ENCODE data around the gene KLK4. TPM values are rescaled to one million over a fixed set of nuclear protein-coding genes. Genes with fewer than 3 reads are reported as not detected.

Gene KLK4
- total and polyA plus RNA-seq, 9 of the 15 experiments (the other 6 are each of a cell fraction or from before 2014, with no cell fraction given): not detected

DNA sequence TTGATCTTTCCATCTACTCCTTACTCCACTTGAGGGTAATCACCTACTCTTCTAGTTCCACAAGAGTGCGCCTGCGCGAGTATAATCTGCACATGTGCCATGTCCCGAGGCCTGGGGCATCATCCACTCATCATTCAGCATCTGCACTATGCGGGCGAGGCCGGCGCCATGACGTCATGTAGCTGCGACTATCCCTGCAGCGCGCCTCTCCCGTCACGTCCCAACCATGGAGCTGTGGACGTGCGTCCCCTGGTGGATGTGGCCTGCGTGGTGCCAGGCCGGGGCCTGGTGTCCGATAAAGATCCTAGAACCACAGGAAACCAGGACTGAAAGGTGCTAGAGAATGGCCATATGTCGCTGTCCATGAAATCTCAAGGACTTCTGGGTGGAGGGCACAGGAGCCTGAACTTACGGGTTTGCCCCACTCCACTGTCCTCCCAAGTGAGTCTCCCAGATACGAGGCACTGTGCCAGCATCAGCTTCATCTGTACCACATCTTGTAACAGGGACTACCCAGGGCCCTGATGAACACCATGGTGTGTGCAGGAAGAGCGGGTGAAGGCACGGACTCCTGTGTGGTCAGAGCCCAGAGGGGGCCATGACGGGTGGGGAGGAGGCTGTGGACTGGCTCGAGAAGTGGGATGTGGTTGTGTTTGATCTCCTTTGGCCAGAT is 40.6 kb downstream of the KLK4 start (continued):
- TF ChIP-seq ZNF561 (CRISPR knock-in tag; conservative IDR thresholded peaks at IDR 0.05) (no peak), NFXL1 (CRISPR knock-in tag; IDR thresholded peaks at IDR 0.05) (no peak), MYNN (IDR thresholded peaks at IDR 0.05) (peak; percentile 21; the same call in 1 of the 2 replicates), MYNN (CRISPR knock-in tag; IDR thresholded peaks at IDR 0.05) (no peak), NR3C1 (CRISPR knock-in tag; IDR thresholded peaks at IDR 0.05) (no peak), TCF7 (IDR thresholded peaks at IDR 0.05; ENCODE audit: borderline replicate concordance) (0 out of 2 replicates have a peak, but pooled peaks have one; percentile 51), TEAD2 (tag; IDR thresholded peaks at IDR 0.05) (no peak), PCBP1 (IDR thresholded peaks at IDR 0.05; ENCODE audit: low read depth, low read length, poor library complexity, severe bottlenecking) (no peak), ESRRB (CRISPR knock-in tag; IDR thresholded peaks at IDR 0.05; ENCODE audit: borderline replicate concordance) (no peak), CREBBP (IDR thresholded peaks at IDR 0.05; ENCODE audit: low read depth, low read length) (no peak), CHD4 (IDR thresholded peaks at IDR 0.05; ENCODE audit: insufficient read depth, insufficient replicate concordance, low read depth, low read length, poor library complexity, severe bottlenecking) (no peak), SP1 (CRISPR knock-in tag; IDR thresholded peaks at IDR 0.05) (peak; percentile 88), CSDE1 (IDR thresholded peaks at IDR 0.05) (peak in 1 of 2 experiments; percentile 79; a peak in 2 of 4 replicates)
- TF ChIP-seq, protein P1, sequence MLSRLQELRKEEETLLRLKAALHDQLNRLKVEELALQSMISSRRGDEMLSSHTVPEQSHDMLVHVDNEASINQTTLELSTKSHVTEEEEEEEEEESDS (CRISPR knock-in tag; IDR thresholded peaks at IDR 0.05): no peak
- TF ChIP-seq, protein P2, sequence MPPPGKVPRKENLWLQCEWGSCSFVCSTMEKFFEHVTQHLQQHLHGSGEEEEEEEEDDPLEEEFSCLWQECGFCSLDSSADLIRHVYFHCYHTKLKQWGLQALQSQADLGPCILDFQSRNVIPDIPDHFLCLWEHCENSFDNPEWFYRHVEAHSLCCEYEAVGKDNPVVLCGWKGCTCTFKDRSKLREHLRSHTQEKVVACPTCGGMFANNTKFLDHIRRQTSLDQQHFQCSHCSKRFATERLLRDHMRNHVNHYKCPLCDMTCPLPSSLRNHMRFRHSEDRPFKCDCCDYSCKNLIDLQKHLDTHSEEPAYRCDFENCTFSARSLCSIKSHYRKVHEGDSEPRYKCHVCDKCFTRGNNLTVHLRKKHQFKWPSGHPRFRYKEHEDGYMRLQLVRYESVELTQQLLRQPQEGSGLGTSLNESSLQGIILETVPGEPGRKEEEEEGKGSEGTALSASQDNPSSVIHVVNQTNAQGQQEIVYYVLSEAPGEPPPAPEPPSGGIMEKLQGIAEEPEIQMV (tag; conservative IDR thresholded peaks at IDR 0.05; ENCODE audit: low read depth): no peak
- TF ChIP-seq, protein P3, sequence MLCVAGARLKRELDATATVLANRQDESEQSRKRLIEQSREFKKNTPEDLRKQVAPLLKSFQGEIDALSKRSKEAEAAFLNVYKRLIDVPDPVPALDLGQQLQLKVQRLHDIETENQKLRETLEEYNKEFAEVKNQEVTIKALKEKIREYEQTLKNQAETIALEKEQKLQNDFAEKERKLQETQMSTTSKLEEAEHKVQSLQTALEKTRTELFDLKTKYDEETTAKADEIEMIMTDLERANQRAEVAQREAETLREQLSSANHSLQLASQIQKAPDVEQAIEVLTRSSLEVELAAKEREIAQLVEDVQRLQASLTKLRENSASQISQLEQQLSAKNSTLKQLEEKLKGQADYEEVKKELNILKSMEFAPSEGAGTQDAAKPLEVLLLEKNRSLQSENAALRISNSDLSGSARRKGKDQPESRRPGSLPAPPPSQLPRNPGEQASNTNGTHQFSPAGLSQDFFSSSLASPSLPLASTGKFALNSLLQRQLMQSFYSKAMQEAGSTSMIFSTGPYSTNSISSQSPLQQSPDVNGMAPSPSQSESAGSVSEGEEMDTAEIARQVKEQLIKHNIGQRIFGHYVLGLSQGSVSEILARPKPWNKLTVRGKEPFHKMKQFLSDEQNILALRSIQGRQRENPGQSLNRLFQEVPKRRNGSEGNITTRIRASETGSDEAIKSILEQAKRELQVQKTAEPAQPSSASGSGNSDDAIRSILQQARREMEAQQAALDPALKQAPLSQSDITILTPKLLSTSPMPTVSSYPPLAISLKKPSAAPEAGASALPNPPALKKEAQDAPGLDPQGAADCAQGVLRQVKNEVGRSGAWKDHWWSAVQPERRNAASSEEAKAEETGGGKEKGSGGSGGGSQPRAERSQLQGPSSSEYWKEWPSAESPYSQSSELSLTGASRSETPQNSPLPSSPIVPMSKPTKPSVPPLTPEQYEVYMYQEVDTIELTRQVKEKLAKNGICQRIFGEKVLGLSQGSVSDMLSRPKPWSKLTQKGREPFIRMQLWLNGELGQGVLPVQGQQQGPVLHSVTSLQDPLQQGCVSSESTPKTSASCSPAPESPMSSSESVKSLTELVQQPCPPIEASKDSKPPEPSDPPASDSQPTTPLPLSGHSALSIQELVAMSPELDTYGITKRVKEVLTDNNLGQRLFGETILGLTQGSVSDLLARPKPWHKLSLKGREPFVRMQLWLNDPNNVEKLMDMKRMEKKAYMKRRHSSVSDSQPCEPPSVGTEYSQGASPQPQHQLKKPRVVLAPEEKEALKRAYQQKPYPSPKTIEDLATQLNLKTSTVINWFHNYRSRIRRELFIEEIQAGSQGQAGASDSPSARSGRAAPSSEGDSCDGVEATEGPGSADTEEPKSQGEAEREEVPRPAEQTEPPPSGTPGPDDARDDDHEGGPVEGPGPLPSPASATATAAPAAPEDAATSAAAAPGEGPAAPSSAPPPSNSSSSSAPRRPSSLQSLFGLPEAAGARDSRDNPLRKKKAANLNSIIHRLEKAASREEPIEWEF (CRISPR knock-in tag; IDR thresholded peaks at IDR 0.05): 0 out of 2 replicates have a peak, but pooled peaks have one; percentile 42
- TF ChIP-seq, protein P4, sequence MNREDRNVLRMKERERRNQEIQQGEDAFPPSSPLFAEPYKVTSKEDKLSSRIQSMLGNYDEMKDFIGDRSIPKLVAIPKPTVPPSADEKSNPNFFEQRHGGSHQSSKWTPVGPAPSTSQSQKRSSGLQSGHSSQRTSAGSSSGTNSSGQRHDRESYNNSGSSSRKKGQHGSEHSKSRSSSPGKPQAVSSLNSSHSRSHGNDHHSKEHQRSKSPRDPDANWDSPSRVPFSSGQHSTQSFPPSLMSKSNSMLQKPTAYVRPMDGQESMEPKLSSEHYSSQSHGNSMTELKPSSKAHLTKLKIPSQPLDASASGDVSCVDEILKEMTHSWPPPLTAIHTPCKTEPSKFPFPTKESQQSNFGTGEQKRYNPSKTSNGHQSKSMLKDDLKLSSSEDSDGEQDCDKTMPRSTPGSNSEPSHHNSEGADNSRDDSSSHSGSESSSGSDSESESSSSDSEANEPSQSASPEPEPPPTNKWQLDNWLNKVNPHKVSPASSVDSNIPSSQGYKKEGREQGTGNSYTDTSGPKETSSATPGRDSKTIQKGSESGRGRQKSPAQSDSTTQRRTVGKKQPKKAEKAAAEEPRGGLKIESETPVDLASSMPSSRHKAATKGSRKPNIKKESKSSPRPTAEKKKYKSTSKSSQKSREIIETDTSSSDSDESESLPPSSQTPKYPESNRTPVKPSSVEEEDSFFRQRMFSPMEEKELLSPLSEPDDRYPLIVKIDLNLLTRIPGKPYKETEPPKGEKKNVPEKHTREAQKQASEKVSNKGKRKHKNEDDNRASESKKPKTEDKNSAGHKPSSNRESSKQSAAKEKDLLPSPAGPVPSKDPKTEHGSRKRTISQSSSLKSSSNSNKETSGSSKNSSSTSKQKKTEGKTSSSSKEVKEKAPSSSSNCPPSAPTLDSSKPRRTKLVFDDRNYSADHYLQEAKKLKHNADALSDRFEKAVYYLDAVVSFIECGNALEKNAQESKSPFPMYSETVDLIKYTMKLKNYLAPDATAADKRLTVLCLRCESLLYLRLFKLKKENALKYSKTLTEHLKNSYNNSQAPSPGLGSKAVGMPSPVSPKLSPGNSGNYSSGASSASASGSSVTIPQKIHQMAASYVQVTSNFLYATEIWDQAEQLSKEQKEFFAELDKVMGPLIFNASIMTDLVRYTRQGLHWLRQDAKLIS (CRISPR knock-in tag; IDR thresholded peaks at IDR 0.05): peak; percentile 71; the same call in 1 of the 2 replicates

Data from K562 (cell line).